HT1080 (cell line): ENCODE data around the gene ATP2C2. TPM values are rescaled to one million over a fixed set of nuclear protein-coding genes. Genes with fewer than 3 reads are reported as not detected.
A peak's percentile ranks its signal among the peaks of the same experiment; 100 is the strongest.
"Not testable (repeated sequence)": the region's sequence is repeated elsewhere in the genome, so short reads cannot be mapped to it uniquely, and the experiment has no call there.

Source experiments
- DNase-seq: peaks from one replicate; pipeline ENCODE4 v3.0.0-alpha.2; 2015; ENCODE audit warnings: low read depth
- total RNA-seq: library from RNA; depleted of rRNA; stranded (reverse); fragments of >200 nt; shearing (Covaris generic); gene quantifications from 2 replicates; pipeline ENCODE4 v1.2.3, GENCODE V29; 2014

The ATP2C2 gene
- total RNA-seq, 1 experiment from 2014 or later = not detected

DNA sequence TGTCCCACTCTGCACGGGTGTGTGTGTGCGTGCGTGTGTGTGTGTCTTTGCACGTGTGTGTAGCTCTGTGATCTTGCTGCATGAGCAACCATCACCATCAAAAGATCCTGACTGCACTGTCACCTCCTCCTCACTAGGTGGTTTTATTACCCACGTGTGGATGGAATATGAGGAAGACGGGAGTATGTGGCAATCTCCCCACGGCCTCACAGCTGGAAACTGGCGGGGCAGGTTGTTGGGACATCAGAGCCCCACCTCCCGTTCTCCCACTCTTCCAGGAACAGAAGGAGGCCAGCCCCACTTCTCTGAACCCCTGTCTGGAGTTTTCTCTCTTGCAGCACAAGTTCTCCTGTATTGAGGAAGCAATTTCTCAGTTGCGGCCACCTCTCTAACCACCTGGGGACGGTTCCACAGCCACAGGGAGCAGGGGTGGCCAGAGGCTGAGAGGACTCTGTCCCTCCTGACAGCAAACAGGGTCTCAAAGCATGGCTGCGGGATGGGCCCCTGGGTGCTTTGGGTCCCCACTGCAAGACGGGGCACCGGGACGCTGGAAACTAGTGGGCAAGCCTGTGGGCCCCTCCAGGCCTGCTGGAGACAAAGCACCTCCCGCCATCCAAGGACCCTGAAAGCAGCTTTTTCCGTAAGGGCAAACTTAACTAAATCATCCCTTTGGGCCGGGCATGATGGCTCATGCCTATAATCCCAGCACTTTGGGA is 27.9 kb upstream of the ATP2C2 start:
- no peak for DNase-seq

DNA sequence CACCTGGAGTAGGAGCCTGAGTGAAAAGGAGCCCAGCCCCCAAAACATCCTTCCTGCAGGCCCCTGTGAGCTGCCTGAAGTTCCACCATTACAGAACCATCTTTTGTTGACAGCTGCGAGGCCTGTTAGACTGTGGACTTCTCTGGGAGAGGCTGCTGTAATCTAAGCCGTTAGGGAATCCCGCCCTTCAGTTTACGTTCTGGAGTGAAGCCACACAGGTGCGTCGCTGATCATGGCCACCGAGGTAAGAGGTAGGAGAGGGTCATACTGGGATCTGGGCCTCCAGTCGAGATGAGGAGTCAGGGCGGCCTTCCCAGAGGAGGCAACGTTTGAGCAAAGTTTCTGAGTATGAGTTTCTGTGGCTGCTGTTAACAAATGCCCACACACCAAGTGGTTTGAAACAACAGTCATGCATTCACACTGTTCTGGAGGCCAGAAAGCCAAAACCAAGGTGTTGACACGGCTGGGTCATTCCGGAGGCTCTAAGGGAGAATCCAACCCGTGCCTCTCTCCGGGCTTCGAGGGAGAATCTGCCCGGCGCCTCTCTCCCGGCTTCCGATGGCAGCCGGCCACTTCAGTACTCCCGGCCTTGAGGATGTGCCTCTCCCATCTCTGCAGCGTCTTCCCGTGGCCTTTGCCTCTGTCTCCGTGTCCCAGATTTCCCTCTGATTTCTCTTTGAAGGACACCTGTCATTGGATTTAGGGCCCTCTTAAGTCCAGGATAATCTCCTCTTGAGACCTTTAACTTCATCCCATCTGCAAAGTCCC is 26.6 kb upstream of the ATP2C2 start:
- DNase-seq = no peak

DNA sequence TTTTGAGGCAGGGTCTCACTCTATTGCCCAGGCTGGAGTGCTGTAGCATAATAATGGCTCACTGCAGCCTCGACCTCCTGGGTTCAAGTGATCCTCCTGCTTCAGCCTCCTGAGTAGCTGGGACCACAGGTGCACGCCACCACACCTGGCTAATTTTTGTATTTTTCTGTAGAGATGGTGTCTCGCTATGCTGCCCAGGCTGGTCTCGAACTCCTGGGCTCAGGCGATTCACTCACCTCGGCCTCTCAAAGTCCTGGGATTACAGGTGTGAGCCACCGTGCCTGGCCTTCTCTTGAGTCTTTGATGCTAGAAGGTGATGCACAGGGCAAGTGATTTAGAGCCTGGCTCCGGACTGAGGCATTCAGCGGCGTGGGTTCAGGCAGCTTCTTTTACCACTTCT is 24.5 kb upstream of the ATP2C2 start:
- DNase-seq = not testable (repeated sequence)

DNA sequence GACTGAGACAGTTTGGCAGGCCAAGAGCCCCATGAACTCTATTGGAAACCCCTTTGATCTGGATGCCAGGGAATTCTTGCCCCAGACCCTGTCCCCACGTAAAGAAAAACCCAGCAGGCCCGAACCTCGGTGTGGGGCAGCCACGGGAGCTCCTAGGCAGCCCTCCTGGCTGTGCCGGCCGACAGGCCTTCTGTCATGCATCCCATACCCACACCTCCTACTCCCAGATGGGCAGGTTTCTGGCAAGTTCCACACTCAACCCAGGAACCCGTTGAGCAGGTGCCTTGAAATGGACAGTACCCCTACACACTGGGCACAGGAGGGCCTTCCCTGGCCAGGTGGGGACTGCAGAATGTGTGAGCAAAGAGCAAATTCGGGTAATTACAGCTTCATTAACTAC is 23.6 kb upstream of the ATP2C2 start:
- DNase-seq = no peak

DNA sequence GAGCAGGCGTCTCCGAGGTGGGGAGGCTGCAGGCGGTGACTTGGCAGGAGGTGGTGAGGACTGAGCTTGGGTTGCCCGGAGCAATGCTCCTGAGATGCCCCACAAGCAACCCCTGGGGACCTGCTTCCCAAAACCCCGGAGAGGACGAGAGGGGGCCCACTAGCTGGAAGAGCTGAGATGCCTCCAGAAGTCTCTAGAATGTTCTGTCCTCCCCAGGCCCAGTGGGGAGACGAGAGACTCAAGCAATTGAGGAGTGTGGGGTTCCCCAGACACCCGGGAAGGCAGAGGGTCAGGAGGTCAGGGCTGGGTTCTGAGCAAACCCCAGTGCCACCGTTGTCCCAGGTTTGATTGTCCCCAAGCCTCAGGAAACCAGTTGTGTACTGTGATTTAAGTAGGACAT is 21.2 kb upstream of the ATP2C2 start:
- no peak for DNase-seq

DNA sequence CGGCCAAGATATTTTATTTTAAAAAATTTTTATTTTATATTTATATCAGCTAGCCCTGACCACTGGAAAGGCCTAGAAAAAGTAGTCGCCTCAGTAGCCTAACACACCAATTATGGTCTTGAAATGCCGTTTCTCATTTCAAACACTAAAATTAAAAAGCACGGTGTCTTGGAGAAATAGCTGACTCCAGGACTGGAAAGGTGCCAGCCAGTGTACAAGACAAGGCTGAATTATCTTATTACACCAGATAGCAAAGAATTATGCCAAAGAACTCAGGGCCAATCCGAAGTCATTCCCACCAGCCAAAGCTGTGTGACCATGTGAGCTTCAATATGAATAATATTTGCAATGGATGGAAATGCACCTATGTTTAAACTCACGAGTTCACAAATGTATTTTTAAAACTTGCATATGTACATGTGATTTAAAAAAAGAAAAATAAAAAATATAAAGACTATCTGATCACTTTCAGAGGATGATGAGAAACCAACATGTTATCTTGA is 19.9 kb upstream of the ATP2C2 start:
- no peak for DNase-seq

DNA sequence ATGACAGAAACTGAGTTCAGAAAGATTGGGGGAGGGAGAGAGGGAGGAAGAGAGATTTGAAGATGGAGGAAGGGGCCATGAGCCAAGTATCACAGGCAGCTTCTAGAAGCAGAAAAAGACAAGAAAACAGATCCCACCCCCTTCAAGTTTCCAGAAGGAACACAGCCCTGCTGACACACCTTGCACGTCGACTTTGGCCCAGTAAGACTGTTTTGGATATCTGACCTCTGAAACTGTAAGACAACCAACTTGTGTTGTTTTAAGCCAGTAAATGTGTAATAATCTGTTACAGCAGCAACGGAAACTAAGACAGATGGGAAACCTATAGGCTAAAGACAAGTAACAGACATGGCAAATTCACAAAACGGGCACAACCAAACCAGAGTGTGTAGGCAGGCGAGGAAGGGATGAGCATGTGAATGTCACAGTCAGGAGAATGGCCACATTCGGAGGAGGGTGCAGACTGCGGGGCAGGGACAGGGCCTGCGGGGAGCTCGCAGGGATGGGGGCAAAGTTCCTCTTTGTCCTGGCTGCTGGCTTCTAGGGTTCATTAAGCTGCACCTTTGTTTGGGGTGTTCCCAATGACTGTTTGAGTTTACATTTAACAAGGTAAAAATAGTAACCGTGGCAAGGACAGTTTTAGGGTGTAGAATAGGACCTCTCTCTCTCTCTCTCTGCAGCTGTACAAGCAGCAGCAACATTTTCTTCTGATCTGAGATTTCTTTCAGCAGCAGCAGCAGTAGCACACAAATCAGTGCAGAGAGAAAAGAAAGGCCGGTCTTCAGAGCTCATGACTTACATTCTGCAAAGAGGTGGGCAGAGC is 18.3 kb upstream of the ATP2C2 start:
- DNase-seq = no peak

DNA sequence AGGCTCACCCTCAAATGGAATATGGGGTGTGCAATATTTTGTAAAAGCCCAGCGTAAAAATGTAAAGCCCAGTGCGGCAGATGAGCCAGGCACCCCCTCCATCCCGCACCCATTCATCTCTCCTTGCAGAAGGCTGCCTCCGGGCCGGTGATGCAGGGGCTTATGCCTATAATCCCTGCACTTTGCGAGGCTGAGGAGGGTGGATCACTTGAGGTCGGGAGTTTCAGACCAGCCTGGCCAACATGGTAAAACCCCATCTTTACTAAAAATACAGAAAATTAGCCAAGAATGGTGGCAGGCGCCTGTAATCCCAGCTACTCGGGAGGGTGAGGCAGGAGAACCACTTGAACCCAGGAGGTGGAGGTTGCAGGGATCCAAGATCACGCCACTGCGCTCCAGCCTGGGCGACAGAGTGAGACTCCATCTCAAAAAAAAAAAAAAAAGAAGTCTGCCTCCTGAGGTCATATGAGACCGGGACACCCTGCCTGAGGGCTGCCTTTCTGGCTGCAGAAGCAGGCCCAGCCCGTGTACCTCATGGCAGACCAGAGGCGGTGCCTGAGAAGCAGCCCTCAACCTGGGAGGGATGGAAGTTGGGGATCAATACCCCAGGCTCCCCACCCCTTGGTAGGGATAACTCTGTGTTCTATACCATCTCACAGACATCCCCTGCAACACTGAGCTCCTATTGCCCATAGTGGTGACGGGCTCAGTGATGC is 17.5 kb upstream of the ATP2C2 start:
- no peak for DNase-seq

DNA sequence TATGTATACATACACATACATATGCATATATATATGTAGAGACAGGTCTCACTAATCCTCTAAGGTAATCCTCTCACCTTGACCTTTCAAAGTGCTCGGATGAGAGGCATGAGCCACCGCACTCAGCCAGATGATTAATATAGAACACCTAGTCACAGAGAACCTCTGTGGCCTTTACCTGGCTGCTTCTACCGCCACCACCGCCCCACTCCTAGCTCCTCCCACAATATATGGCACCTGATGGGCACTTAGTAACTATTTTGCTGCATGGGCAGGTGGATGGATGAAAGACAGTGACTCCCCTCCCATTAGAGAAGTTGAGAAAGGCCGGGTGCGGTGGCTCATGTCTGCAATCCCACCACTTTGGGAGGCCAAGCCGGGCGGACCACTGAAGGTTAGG is 16.7 kb upstream of the ATP2C2 start:
- DNase-seq = no peak

DNA sequence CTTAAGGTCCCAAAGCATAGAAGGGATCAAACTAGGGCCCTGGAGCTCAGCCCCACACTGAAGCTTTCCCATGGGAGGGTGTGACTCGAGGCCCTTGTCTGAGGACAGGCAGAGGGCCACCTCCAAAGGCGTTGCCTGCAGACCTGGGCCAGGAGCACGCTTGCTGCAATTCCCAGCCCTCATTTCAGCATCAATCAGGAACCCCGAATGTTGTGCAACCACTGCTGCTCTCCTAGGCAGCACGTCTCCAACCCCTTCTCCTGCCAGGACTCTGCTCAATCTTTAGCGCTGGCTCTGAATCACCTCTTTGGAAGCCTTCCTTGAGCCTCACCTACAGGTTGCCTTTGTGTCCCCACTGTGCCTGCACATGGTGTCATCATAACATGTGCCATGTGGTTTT is 14.0 kb upstream of the ATP2C2 start:
- DNase-seq = no peak

DNA sequence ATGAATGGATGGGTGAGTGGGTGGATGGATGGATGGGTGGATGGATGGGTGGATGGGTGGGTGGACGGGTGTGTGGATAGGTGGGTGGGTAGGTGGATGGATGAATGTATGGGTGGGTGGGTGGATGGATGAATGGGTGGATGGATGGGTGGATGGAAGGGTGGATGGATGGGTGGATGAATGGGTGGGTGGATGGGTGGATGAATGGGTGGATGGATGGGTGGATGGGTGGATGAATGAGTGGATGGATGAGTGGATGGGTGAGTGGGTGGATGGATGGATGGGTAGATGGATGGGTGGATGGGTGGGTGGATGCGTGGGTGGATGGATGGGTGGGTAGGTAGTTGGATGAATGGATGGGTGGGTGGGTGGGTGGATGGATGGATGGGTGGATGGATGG is 13.2 kb upstream of the ATP2C2 start:
- DNase-seq = no peak

DNA sequence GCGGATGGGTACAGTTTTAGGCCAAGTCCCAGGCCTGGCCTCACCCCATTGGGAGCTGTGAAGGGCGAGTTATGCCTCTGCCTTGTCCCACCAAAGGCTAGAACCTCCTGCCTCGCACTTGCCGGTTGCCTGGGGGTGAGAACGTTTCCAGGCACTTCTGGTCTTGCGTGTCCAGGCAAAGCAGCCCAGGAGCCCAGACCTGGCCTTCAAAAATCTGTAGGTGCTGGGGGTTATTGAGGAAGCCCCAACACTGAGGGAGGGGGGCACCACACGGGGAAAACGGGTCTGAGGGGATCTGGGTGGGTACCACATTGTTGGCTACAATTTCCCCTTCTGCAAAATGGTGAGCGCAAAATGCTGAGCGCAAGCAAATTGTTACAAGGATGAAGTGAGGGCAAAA is 12.2 kb upstream of the ATP2C2 start:
- DNase-seq = no peak

DNA sequence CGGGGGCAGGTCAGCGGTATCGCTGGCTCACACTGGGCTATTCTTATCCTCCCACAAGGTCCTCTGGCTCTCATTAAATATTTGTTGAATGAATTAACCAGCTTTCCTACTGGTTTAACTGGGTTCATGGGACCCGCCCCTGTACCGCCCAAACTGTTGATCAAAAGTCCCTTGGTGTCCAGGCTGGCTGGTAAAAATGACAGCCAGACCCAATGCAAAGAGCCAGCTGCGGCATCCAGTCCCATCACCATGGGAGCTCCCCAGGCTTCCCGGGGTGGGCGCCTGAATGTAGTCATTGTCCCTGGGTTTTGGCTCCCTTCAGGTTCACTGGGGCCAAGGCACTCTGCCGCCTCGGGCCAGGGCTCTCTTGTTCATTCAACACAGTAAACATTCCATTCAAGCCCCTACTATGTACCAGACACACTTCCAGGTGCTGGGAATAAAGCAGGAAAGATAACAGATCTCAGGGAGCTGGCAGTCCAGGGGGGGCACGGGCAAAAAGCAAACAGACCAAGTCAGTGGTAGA is 11.7 kb upstream of the ATP2C2 start:
- DNase-seq = no peak

DNA sequence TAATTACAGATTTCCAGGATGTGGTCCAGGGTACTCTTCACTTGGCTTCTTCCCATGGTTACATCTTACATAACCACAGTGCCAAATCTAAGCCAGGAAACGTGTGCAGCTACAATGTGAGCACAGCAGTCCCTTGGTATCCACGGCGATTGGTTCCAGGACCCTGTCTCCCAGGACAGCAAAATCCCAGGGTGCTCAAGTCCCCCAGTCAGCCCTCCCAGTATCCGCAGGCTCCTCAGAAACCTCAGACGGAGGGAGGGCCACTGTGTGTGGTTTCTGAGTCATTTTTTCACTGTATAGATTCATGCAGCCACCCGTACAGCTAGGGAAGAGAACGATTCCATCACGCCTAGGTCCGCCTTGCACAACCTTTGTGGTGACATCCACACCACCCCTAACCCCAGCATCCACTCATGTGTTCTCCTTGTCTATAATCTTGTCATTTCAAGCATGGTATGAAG is 11.1 kb upstream of the ATP2C2 start:
- peak; percentile 84 for DNase-seq

DNA sequence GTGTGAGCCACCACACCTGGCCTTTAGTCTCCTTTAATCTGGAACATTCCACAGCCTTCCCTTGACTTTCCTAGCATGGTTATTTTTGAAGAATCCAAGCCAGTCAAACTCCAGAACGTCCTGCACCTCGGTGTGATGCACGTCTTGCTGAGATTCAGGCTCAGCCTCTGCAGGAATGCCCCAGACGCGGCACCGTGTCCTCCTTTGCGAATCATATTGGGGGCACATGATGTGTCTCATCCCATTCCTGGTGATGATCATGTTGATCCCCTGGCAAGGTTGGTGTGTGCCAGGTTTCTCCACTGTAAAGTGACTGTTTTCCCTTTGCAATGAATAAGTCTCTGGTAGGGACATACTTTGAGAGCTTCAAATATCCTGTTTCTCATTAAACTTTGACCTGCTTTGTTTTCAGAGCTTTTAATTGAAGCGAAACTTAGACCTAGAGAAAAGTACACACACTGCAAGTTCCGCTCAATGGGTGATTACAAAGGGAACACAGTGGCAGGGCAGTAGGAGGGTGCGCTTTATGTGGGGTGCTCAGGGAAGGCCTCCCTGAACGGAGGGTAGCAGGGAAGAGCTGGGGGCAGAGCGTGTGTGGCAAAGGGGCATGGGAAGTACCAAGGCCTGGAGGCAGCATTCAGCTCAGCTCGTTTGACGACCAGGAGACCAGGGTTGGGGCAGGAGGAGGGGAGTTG is 9.6 kb upstream of the ATP2C2 start:
- DNase-seq = no peak

DNA sequence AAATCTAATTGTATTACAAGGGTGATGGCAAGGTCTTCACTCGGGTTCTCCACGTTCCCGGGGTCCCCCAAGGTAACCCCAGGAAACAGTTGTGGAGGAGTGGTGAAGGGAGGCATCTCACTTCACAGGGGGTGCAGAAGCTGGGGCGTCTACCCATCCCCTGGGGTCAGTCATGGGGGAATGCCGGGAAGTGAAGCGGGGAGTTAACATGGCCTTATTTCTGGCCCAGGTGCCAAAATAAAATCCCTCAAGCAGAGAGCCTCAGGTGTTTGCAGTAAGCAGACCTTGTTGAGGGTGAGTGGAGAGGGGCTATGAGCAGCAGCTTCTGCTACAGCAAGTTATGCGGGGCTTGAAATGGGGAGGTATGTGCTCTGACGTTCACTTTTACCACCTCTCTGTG is 9.0 kb upstream of the ATP2C2 start:
- no peak for DNase-seq

DNA sequence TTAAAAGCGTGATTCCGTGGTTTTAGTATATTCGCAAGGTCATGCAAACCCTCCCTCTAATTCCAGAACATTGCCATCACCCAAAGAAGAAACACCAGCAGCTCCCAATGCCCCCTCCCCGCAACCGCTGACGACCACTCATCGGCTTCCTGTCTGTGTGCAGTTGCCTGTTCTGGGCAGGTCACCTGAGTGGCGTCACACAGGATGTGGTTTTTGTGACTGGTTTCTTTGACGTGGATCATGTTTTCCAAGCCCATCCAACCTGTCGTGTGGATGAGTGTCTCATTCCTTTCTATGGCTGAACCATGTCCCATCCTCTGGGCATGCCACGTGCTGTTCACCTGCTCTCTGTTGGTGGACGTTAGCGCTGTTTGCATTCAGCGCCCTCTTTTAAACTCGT is 8.2 kb upstream of the ATP2C2 start:
- DNase-seq = peak; percentile 83

DNA sequence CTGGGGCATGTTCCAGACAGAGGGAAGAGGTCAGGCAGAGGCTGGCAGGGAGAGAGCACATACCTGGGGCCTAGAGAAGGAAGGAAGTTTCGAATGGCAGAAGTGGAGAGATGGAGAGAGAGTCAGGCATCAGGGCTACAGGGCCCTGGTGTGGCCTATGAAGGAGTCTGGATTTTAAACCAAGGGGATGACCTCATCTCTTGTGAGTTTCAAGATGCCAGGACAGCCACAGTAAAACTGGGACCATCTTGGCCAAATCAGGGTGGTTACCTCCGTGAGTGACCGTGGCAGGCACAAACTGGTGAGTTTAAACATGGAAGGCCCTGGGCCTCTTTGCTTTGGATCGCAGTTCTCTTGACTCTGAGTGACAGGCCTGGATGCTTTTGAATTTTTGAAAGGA is 7.6 kb upstream of the ATP2C2 start:
- no peak for DNase-seq

DNA sequence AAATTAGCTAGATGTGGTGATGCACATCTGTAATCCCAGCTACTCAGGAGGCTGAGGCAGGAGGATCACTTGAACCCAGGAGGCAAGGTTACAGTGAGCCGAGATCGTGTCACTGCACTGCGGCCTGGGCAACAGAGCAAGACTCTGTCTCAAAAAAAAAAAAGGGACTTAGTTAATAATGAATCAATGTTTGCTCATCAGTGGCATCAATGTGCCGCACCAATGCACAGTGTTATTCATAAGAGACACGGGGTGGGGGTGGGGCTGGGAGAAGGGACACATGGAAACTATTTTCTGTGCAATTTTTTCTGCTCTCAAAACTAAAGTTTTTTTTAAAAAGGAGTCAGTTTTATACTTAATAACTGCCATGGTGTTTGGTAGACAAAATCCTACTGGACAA is 6.8 kb upstream of the ATP2C2 start:
- DNase-seq = no peak

DNA sequence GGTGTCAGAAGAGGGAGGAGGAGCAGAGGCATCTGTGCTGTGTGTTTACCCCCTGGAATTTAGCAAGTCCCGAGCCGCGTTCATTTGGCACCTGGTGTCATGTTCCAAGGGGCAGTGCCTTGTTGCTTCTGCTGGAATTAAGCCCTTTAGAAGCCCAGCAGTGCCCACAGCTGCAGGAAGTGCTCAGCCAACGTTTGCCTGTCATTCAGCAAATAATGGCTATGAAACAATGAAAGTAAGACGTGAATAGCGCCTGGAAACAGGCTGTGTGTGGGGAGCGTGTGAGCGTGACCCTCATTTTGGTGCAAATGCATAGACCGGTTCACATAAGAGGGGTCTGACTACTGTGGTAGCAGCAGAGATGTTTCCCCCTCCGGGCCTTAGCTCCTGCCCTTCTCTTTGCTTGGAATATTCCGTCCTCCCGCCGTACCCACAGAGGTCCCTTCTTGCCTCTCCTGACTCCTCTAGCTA is 5.8 kb upstream of the ATP2C2 start:
- no peak for DNase-seq
